Right kidney (tissue), 1 donor: ENCODE results near the gene RAB4A.

Source experiments
- DNase-seq: peaks from one replicate; pipeline ENCODE4 v3.0.0-alpha.2; 2016

The RAB4A gene

GRCh38 chr1:229240532-229240931, 30.4 kb upstream of the RAB4A start:
- no peak for DNase-seq

GRCh38 chr1:229241390-229241789, 29.5 kb upstream of the RAB4A start:
- DNase-seq: no peak

GRCh38 chr1:229243638-229244037, 27.3 kb upstream of the RAB4A start:
- no peak for DNase-seq

GRCh38 chr1:229244091-229244490, 26.8 kb upstream of the RAB4A start:
- DNase-seq: no peak

GRCh38 chr1:229247871-229248270, 23.0 kb upstream of the RAB4A start:
- no peak for DNase-seq

GRCh38 chr1:229248821-229249817, 21.8 kb upstream of the RAB4A start:
- DNase-seq: no peak

GRCh38 chr1:229249854-229250644, 20.9 kb upstream of the RAB4A start:
- no peak for DNase-seq

GRCh38 chr1:229251185-229251584, 19.7 kb upstream of the RAB4A start:
- no peak for DNase-seq

- DNase-seq: no peak
Observed at GRCh38 chr1:229252228-229252984, 18.5 kb upstream of the RAB4A start.

- peak; percentile 39 for DNase-seq
Observed at GRCh38 chr1:229253151-229253974, 17.5 kb upstream of the RAB4A start.

- no peak for DNase-seq
Observed at GRCh38 chr1:229254910-229255541, 15.9 kb upstream of the RAB4A start.

- DNase-seq: peak; percentile 55
Observed at GRCh38 chr1:229258031-229258756, 12.7 kb upstream of the RAB4A start.

GRCh38 chr1:229258757-229259060, 12.2 kb upstream of the RAB4A start:
- DNase-seq: no peak

GRCh38 chr1:229260297-229260696, 10.6 kb upstream of the RAB4A start:
- no peak for DNase-seq

GRCh38 chr1:229262239-229262638, 8.7 kb upstream of the RAB4A start:
- DNase-seq: no peak

GRCh38 chr1:229263254-229263653, 7.7 kb upstream of the RAB4A start:
- no peak for DNase-seq

GRCh38 chr1:229264068-229264467, 6.8 kb upstream of the RAB4A start:
- DNase-seq: no peak

- no peak for DNase-seq
Observed at GRCh38 chr1:229264487-229264886, 6.4 kb upstream of the RAB4A start.

- no peak for DNase-seq
Observed at GRCh38 chr1:229266274-229266673, 4.6 kb upstream of the RAB4A start.

GRCh38 chr1:229266832-229267500, 3.9 kb upstream of the RAB4A start:
- DNase-seq: no peak
